Measurements from ENCODE around the gene SRPRA. TPM values are rescaled to one million over a fixed set of nuclear protein-coding genes. Genes with fewer than 3 reads are reported as not detected.

Gene SRPRA
- total and polyA plus RNA-seq, 4 experiments from 2014 or later: 132 to 176 (median 158) TPM

DNA sequence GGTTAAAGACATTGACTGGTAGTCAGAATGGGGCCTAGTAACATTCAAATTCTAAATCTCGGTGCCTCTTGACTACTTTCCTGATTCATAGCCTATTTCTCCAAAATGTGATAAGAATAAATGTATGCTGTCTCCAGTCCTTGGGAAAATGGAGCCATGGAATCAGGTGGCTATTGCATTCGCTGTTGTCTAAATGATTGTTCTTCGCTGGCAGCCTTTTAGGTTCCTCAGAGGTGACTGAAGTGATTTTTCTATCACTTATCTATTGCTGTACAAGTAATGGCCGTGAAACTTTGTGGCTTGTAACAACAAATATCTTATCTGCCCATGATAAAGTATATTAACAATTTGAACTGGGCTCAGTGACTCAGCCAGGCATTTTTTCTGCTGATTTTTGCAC is 15.4 kb downstream of the SRPRA start:
- no peak overlapping the region for H3K4me3 ChIP-seq (ENCODE audit: low read length in 2 of 2)
- H3K4me1 Mint-ChIP-seq: no peaks in the 10 kb centered on the region
- H3K27me3 ChIP-seq (ENCODE audit: insufficient read depth, low read length): no peaks in the 10 kb centered on the region
- H3K9me3 ChIP-seq (ENCODE audit: control insufficient read depth in 1 of 2, low read length in 2 of 2): no peaks in the 10 kb centered on the region
- no peak overlapping the region for H3K4me3 Mint-ChIP-seq
- peaks cover 10 to 30% of the 10 kb centered on the region in 2 donors for H3K36me3 Mint-ChIP-seq
- H3K9me3 Mint-ChIP-seq: no peaks in the 10 kb centered on the region
- H3K4me1 ChIP-seq (ENCODE audit: insufficient read depth, low read length): no peaks in the 10 kb centered on the region
- intact Hi-C loops (cut with micrococcal nuclease): no loop called here
- ChIA-PET CTCF (ENCODE audit: partially characterized antibody) (no interaction called here), POLR2A (ENCODE audit: partially characterized antibody) (interaction anchor here (1.6 kb wide), 1 partner anchor 9 kb away, joined by 4 read pairs; no protein-coding TSS in a partner anchor)
- no peaks in the 10 kb centered on the region for H3K27me3 Mint-ChIP-seq
- no peak overlapping the region for H3K27ac ChIP-seq (ENCODE audit: low read depth, low read length)
- no peaks in the 10 kb centered on the region for H3K36me3 ChIP-seq (ENCODE audit: insufficient read depth, low read length)
- DNase-seq: no peak
- H3K27ac Mint-ChIP-seq: no peak overlapping the region

DNA sequence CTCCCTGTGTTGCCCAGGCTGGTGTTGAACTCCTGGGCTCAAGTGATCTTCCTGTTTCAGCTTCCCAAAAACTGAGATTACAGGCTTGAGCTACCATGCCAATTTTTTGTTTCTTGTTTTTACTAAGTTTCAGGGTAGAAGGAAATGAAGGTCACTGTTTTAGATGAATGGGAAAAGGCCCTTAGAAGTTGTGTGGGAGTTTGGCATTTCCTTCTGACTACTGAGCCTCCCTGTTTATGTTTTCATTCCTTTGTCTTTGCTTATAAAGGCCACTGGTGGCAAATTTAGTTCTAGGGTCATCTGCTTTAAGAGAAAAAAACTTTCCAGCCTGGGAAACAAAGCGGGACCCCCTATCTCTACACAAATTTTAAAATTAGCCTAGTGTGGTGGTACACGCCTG is 22.1 kb downstream of the SRPRA start:
- DNase-seq: no peak
- Histone ChIP-seq H3K9me3 (ENCODE audit: control insufficient read depth in 1 of 2, low read length in 2 of 2) (no peaks in the 10 kb centered on the region), H3K4me1 (ENCODE audit: insufficient read depth, low read length) (no peaks in the 10 kb centered on the region), H3K36me3 (ENCODE audit: insufficient read depth, low read length) (peaks cover 8% of the 10 kb centered on the region), H3K27ac (ENCODE audit: low read depth, low read length) (no peak overlapping the region), H3K27me3 (ENCODE audit: insufficient read depth, low read length) (no peaks in the 10 kb centered on the region), H3K4me3 (ENCODE audit: low read length in 2 of 2) (no peak overlapping the region)
- CTCF ChIA-PET (ENCODE audit: partially characterized antibody): no interaction called here
- intact Hi-C loops (cut with micrococcal nuclease): no loop called here
- Mint-ChIP-seq H3K4me1 (no peaks in the 10 kb centered on the region), H3K36me3 (peaks cover 19 to 45% of the 10 kb centered on the region in 2 donors), H3K9me3 (no peaks in the 10 kb centered on the region), H3K4me3 (no peak overlapping the region), H3K27me3 (no peaks in the 10 kb centered on the region), H3K27ac (peak overlapping the region in 1 of 7 donors; percentile 1)
- POLR2A ChIA-PET (ENCODE audit: partially characterized antibody): no interaction called here

DNA sequence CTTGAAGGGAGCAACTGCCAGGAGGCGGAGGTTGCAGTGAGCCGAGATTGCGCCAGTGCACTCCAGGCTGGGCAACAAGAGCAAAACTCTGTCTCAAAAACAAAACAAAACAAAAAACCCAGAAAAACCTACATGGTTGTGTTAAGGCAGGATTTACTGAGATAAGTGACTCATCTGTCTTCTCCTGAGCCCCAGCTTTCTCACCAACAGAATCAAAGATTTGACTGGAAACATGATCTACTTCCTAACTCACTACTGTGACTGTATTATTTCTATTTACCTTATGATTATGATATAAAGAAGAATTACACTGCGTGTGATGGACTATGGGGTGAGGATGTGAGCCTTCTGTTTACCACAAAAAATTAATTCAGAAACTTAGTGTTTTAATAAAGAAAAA is 35.3 kb downstream of the SRPRA start:
- Mint-ChIP-seq H3K27ac (no peak overlapping the region), H3K4me1 (peaks cover 0 to 4% (median under 1%) of the 10 kb centered on the region in 4 donors), H3K36me3 (peaks cover 22 to 29% of the 10 kb centered on the region in 2 donors), H3K9me3 (no peaks in the 10 kb centered on the region), H3K4me3 (no peak overlapping the region), H3K27me3 (no peaks in the 10 kb centered on the region)
- H3K4me1 ChIP-seq (ENCODE audit: insufficient read depth, low read length): no peaks in the 10 kb centered on the region
- DNase-seq: no peak
- ChIA-PET CTCF (ENCODE audit: partially characterized antibody) (no interaction called here), POLR2A (ENCODE audit: partially characterized antibody) (no interaction called here)
- no peaks in the 10 kb centered on the region for H3K9me3 ChIP-seq (ENCODE audit: control insufficient read depth in 1 of 2, low read length in 2 of 2)
- H3K36me3 ChIP-seq (ENCODE audit: insufficient read depth, low read length): no peaks in the 10 kb centered on the region
- H3K27ac ChIP-seq (ENCODE audit: low read depth, low read length): no peak overlapping the region
- no peaks in the 10 kb centered on the region for H3K27me3 ChIP-seq (ENCODE audit: insufficient read depth, low read length)
- intact Hi-C loops (cut with micrococcal nuclease): no loop called here
- no peak overlapping the region for H3K4me3 ChIP-seq (ENCODE audit: low read length in 2 of 2)

DNA sequence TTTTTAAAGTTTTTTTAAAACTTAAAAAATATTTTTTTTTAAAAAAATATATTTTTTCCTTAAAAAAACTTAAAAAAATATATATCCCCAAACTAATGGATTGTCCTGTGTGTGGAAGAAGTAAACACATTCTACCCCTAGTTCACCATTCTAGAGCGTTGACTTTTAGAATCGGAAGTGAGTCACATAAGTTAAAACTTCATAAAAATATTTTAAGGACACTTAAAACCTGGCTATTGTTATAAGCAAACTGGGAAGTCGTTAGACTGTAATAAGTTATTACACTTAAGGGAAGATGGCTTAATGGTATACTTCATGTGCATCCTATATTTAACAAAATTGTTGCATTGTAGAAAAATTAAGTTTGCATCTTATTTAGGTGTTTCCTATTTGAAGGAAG is 36.0 kb downstream of the SRPRA start:
- intact Hi-C loops (cut with micrococcal nuclease): no loop called here
- Histone ChIP-seq H3K9me3 (ENCODE audit: control insufficient read depth in 1 of 2, low read length in 2 of 2) (no peaks in the 10 kb centered on the region), H3K27ac (ENCODE audit: low read depth, low read length) (no peak overlapping the region), H3K4me3 (ENCODE audit: low read length in 2 of 2) (no peak overlapping the region), H3K27me3 (ENCODE audit: insufficient read depth, low read length) (no peaks in the 10 kb centered on the region), H3K4me1 (ENCODE audit: insufficient read depth, low read length) (no peaks in the 10 kb centered on the region), H3K36me3 (ENCODE audit: insufficient read depth, low read length) (no peaks in the 10 kb centered on the region)
- peaks cover 0 to 4% (median under 1%) of the 10 kb centered on the region in 4 donors for H3K4me1 Mint-ChIP-seq
- POLR2A ChIA-PET (ENCODE audit: partially characterized antibody): no interaction called here
- H3K4me3 Mint-ChIP-seq: no peak overlapping the region
- no peak overlapping the region for H3K27ac Mint-ChIP-seq
- CTCF ChIA-PET (ENCODE audit: partially characterized antibody): no interaction called here
- H3K36me3 Mint-ChIP-seq: peaks cover 21 to 25% of the 10 kb centered on the region in 2 donors
- DNase-seq: no peak
- H3K9me3 Mint-ChIP-seq: no peaks in the 10 kb centered on the region
- no peaks in the 10 kb centered on the region for H3K27me3 Mint-ChIP-seq

DNA sequence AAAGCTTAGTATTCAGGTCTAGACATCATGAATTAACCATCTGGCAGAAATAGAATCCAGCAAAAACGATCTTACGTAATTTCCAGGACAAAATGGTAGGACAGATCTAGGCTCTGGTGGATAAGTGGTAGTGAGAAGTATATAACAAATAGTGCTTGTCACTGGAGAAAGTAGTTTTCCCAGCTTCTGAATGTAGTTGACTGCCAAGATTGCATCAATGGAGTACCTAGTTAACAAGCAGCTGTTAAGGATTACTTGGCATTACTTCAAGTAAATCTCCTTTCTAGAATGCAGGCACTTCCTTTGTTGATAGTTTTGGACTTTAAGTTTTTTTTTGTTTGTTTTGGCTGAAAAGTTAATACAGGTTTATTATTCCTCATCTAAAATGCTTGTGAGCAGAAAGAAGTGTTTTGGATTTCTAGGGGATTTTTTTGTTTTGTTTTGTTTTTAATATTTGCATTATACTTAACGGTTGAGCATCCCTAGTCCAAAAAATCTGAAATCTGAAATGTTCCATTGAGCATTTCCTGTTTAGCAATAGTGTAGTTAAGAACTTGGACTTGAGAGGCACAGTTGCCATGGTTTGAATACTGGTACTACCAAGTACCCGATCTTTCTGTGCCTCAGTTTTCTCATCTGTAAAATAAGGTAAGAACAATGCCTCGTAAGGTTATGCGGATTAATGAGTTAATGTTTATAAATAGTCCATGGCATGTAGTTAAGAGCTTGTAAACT is 36.8 kb downstream of the SRPRA start:
- ChIA-PET CTCF (ENCODE audit: partially characterized antibody) (no interaction called here), POLR2A (ENCODE audit: partially characterized antibody) (no interaction called here)
- no peaks in the 10 kb centered on the region for H3K27me3 Mint-ChIP-seq
- H3K36me3 Mint-ChIP-seq: peaks cover 21 to 25% of the 10 kb centered on the region in 2 donors
- H3K27ac ChIP-seq (ENCODE audit: low read depth, low read length): no peak overlapping the region
- no peaks in the 10 kb centered on the region for H3K27me3 ChIP-seq (ENCODE audit: insufficient read depth, low read length)
- no peaks in the 10 kb centered on the region for H3K9me3 ChIP-seq (ENCODE audit: control insufficient read depth in 1 of 2, low read length in 2 of 2)
- DNase-seq: no peak
- no peaks in the 10 kb centered on the region for H3K36me3 ChIP-seq (ENCODE audit: insufficient read depth, low read length)
- H3K9me3 Mint-ChIP-seq: no peaks in the 10 kb centered on the region
- H3K27ac Mint-ChIP-seq: peak overlapping the region in 2 of 7 donors; percentile 2 to 19
- H3K4me1 Mint-ChIP-seq: peaks cover 0 to 4% (median 1%) of the 10 kb centered on the region in 4 donors
- intact Hi-C loops (cut with micrococcal nuclease): no loop called here
- H3K4me1 ChIP-seq (ENCODE audit: insufficient read depth, low read length): no peaks in the 10 kb centered on the region
- no peak overlapping the region for H3K4me3 ChIP-seq (ENCODE audit: low read length in 2 of 2)
- peak overlapping the region in 1 of 8 donors; percentile 4 for H3K4me3 Mint-ChIP-seq

DNA sequence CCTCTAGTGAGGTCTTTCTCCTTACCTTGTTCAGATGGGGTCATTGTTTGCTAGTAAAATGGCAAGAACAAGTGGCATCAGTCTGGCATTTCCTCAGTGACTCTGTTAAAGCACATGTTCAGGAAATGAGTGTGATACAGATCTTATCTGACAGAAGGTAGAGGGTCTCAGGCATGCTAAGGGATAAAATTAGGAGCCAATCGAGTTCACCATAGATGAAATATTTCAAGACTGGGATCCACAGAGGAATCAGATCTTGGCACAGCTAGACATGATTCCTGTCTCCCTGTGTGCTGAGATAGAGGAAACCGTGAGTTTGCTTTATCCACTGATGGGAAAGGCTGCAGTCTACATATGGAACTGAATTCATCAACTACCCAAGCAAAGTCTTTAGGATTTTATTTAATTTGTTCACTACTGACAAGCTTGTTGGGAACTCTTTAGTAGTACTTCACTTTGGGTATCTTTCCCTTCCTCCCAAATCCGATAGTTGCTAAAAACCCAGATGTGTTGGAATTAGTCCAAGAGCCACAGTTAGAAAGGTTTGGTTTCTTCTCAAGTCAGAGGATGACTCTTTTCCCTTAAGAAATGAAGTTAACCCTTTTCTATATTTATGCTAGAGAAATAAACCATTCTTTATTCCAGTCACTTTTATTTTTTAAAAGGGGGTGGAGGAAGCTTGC is 38.7 kb downstream of the SRPRA start:
- Histone ChIP-seq H3K27ac (ENCODE audit: low read depth, low read length) (no peak overlapping the region), H3K9me3 (ENCODE audit: control insufficient read depth in 1 of 2, low read length in 2 of 2) (no peaks in the 10 kb centered on the region), H3K4me3 (ENCODE audit: low read length in 2 of 2) (no peak overlapping the region), H3K36me3 (ENCODE audit: insufficient read depth, low read length) (no peaks in the 10 kb centered on the region), H3K4me1 (ENCODE audit: insufficient read depth, low read length) (no peaks in the 10 kb centered on the region), H3K27me3 (ENCODE audit: insufficient read depth, low read length) (no peaks in the 10 kb centered on the region)
- intact Hi-C loops (cut with micrococcal nuclease): no loop called here
- CTCF ChIA-PET (ENCODE audit: partially characterized antibody): interaction anchor here (1.2 kb wide), 1 partner anchor 16 kb away, joined by 3 read pairs; no protein-coding TSS in a partner anchor
- H3K27ac Mint-ChIP-seq: no peak overlapping the region
- no peak for DNase-seq
- no peak overlapping the region for H3K4me3 Mint-ChIP-seq
- no peaks in the 10 kb centered on the region for H3K27me3 Mint-ChIP-seq
- POLR2A ChIA-PET (ENCODE audit: partially characterized antibody): no interaction called here
- no peaks in the 10 kb centered on the region for H3K9me3 Mint-ChIP-seq
- H3K36me3 Mint-ChIP-seq: peaks cover 13 to 15% of the 10 kb centered on the region in 2 donors
- peaks cover 0 to 4% (median 3%) of the 10 kb centered on the region in 4 donors for H3K4me1 Mint-ChIP-seq

DNA sequence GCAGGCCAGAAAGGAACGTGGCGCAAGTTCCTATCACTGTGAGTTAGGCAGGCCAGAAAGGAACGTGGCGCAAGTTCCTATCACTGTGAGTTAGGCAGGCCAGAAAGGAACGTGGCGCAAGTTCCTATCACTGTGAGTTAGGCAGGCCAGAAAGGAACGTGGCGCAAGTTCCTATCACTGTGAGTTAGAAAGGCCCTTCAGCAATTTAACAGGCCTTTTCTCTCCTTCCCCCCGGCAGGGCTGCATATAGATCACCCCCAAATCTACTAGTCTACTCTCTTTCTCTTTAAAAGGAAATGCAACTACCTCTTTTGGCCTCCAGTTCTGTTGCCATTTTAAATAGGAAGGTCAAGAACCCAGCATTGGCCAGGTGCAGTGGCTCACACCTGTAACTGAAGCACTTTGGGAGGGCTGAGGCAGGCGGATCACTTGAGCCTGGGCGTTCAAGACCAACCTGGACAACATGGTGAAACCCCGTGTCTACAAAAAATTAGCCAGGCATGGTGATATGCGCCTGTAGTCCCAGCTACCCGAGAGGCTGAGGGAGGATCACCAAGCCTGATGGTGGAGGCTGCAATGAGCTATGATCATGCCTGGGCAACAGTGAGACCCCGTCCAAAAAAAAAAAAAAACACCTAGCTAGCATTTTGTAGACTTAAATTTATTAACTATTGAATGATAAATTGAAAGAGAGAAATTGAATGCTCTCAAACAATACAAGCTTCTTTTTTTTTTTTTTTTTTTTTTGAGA is 42.2 kb downstream of the SRPRA start:
- H3K27ac Mint-ChIP-seq: no peak overlapping the region
- Histone ChIP-seq H3K36me3 (ENCODE audit: insufficient read depth, low read length) (no peaks in the 10 kb centered on the region), H3K9me3 (ENCODE audit: control insufficient read depth in 1 of 2, low read length in 2 of 2) (no peaks in the 10 kb centered on the region), H3K4me3 (ENCODE audit: low read length in 2 of 2) (no peak overlapping the region), H3K27ac (ENCODE audit: low read depth, low read length) (no peak overlapping the region), H3K27me3 (ENCODE audit: insufficient read depth, low read length) (no peaks in the 10 kb centered on the region), H3K4me1 (ENCODE audit: insufficient read depth, low read length) (no peaks in the 10 kb centered on the region)
- CTCF ChIA-PET (ENCODE audit: partially characterized antibody): interaction anchor here (0.9 to 1.1 kb wide), 2 partner anchors 33 to 60 kb away, joined by 3 read pairs; no protein-coding TSS in a partner anchor
- DNase-seq: no peak
- H3K36me3 Mint-ChIP-seq: peaks cover 8 to 10% of the 10 kb centered on the region in 2 donors
- H3K4me3 Mint-ChIP-seq: no peak overlapping the region
- intact Hi-C loops (cut with micrococcal nuclease): no loop called here
- H3K9me3 Mint-ChIP-seq: no peaks in the 10 kb centered on the region
- POLR2A ChIA-PET (ENCODE audit: partially characterized antibody): interaction anchor here (0.6 kb wide), 1 partner anchor 67 kb away, joined by 3 read pairs; no protein-coding TSS in a partner anchor
- H3K27me3 Mint-ChIP-seq: no peaks in the 10 kb centered on the region
- H3K4me1 Mint-ChIP-seq: peaks cover 0 to 6% (median 4%) of the 10 kb centered on the region in 4 donors
